HL-60 (cell line): ENCODE data around the gene GLI3.

Experiments
- DNase-seq, 2 experiments: peaks; one replicate each; pipeline ENCODE4 v3.0.0-alpha.2; 2010 to 2020; ENCODE audit warnings: low read depth in 1 of 2, low spot score in 1 of 2
- H3K27ac ChIP-seq: fragments of 250-450 bp; sonication (Bioruptor Pico); replicated peaks from 2 replicates; pipeline ENCODE4 v1.5.1; 2020; ENCODE audit warnings: mild to moderate bottlenecking, moderate library complexity
- H3K27me3 ChIP-seq: fragments of 250-450 bp; sonication (Bioruptor Pico); 2 replicates; pipeline ENCODE4 v1.5.1; 2021; ENCODE audit warnings: mild to moderate bottlenecking, moderate library complexity; ENCODE audit not compliant: insufficient read depth, poor library complexity, severe bottlenecking
- H3K4me3 ChIP-seq: replicated peaks from 2 replicates; pipeline ENCODE4 v1.5.1; 2011; ENCODE audit warnings: mild to moderate bottlenecking, control low read depth, low read length; ENCODE audit not compliant: insufficient read depth
- GABPA ChIP-seq: IDR thresholded peaks from 2 replicates; pipeline ENCODE4 v1.6.1; 2012; ENCODE audit warnings: low read depth
- POLR2AphosphoS5 ChIP-seq: IDR thresholded peaks from 2 replicates; pipeline ENCODE4 v1.6.1; 2012; ENCODE audit warnings: low read depth
- SPI1 ChIP-seq: IDR thresholded peaks from 2 replicates; pipeline ENCODE4 v1.6.1; 2012; ENCODE audit warnings: low read depth, mild to moderate bottlenecking, borderline replicate concordance
- TF ChIP-seq, protein P1 (sequence below): IDR thresholded peaks from one replicate; pipeline ENCODE4 v1.5.1; 2011; ENCODE audit warnings: low read length, control low read depth, inconsistent platforms; ENCODE audit not compliant: insufficient read depth
- TF ChIP-seq, protein P2 (sequence below): IDR thresholded peaks from 2 replicates; pipeline ENCODE4 v1.6.1; 2012; ENCODE audit warnings: low read depth; ENCODE audit not compliant: insufficient replicate concordance

The GLI3 gene

GRCh38 chr7:42227021-42227420 lies 10.0 kb downstream of the GLI3 start:
- Histone ChIP-seq H3K4me3 (no peak overlapping the region), H3K27ac (no peak overlapping the region), H3K27me3 (peaks cover 30% of the 10 kb centered on the region)
- TF ChIP-seq, protein P1, sequence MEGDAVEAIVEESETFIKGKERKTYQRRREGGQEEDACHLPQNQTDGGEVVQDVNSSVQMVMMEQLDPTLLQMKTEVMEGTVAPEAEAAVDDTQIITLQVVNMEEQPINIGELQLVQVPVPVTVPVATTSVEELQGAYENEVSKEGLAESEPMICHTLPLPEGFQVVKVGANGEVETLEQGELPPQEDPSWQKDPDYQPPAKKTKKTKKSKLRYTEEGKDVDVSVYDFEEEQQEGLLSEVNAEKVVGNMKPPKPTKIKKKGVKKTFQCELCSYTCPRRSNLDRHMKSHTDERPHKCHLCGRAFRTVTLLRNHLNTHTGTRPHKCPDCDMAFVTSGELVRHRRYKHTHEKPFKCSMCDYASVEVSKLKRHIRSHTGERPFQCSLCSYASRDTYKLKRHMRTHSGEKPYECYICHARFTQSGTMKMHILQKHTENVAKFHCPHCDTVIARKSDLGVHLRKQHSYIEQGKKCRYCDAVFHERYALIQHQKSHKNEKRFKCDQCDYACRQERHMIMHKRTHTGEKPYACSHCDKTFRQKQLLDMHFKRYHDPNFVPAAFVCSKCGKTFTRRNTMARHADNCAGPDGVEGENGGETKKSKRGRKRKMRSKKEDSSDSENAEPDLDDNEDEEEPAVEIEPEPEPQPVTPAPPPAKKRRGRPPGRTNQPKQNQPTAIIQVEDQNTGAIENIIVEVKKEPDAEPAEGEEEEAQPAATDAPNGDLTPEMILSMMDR, result no peak
- TF ChIP-seq POLR2AphosphoS5 (no peak), GABPA (no peak), SPI1 (no peak)
- TF ChIP-seq, protein P2, sequence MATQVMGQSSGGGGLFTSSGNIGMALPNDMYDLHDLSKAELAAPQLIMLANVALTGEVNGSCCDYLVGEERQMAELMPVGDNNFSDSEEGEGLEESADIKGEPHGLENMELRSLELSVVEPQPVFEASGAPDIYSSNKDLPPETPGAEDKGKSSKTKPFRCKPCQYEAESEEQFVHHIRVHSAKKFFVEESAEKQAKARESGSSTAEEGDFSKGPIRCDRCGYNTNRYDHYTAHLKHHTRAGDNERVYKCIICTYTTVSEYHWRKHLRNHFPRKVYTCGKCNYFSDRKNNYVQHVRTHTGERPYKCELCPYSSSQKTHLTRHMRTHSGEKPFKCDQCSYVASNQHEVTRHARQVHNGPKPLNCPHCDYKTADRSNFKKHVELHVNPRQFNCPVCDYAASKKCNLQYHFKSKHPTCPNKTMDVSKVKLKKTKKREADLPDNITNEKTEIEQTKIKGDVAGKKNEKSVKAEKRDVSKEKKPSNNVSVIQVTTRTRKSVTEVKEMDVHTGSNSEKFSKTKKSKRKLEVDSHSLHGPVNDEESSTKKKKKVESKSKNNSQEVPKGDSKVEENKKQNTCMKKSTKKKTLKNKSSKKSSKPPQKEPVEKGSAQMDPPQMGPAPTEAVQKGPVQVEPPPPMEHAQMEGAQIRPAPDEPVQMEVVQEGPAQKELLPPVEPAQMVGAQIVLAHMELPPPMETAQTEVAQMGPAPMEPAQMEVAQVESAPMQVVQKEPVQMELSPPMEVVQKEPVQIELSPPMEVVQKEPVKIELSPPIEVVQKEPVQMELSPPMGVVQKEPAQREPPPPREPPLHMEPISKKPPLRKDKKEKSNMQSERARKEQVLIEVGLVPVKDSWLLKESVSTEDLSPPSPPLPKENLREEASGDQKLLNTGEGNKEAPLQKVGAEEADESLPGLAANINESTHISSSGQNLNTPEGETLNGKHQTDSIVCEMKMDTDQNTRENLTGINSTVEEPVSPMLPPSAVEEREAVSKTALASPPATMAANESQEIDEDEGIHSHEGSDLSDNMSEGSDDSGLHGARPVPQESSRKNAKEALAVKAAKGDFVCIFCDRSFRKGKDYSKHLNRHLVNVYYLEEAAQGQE, result no peak
- DNase-seq, result no peak

- H3K27me3 ChIP-seq, result peaks cover 30% of the 10 kb centered on the region
- no peak for TF ChIP-seq SPI1
- TF ChIP-seq, protein P1, result no peak
- DNase-seq, result no peak
- H3K27ac ChIP-seq, result no peak overlapping the region
- H3K4me3 ChIP-seq, result no peak overlapping the region
Observed at GRCh38 chr7:42226354-42226941, 10.6 kb downstream of the GLI3 start.

GRCh38 chr7:42224391-42225003 lies 12.5 kb downstream of the GLI3 start:
- TF ChIP-seq, protein P2, result no peak
- TF ChIP-seq POLR2AphosphoS5 (no peak), GABPA (no peak), SPI1 (no peak)
- TF ChIP-seq, protein P1, result no peak
- Histone ChIP-seq H3K27ac (no peak overlapping the region), H3K27me3 (peaks cover 22% of the 10 kb centered on the region), H3K4me3 (no peak overlapping the region)
- DNase-seq, result no peak

DNA sequence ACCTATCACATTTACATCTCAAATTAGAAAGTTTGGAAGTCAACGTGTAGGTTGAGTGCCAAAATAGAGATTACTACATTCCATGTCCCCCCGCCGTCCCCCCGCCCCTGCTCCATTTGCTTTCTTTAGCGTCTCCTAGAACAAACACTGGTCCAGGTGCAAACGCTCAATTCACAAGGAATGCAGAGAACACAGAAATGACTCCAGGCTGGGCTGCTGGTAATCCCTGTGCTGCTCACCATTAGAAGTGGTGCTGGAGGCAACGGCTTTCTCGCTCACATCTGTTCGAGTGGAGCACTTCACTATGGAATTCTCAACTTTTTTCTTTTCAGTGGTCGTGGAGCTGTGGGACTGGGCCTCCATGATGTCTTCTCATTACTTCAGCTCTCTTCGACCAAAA lies 14.1 kb downstream of the GLI3 start:
- no peak overlapping the region for H3K4me3 ChIP-seq
- H3K27me3 ChIP-seq, result peaks cover 6% of the 10 kb centered on the region
- H3K27ac ChIP-seq, result no peak overlapping the region
- no peak for DNase-seq
- TF ChIP-seq POLR2AphosphoS5 (no peak), SPI1 (no peak), GABPA (no peak)
- TF ChIP-seq, protein P2, result no peak
- TF ChIP-seq, protein P1, result no peak
